ENCODE measurements around the gene RANBP1.

The RANBP1 gene

DNA sequence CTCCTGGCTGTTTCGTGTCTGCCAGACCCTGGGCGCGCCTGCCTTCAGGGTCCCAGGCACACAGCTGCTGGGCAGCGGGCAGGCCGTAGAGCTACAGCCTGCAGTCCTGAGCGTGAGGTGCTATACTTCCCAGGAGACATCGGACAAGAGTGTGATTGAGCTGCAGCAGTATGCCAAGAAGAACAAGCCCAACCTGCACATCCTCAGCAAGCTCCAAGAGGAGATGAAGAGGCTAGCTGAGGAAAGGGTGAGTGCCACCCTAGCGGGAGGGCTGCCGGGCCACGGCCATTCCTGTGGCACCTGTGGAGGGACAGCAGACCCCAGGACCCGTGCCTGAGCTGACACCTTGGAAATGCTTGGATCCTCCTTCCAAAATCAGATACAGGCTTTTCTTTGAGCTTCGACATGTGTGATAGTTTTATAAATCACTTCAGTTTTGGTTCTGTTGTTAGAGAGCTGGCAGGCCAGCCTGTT is 7.1 kb upstream of the RANBP1 start:
- no peak for DNase-seq (ENCODE audit: low read depth)

DNA sequence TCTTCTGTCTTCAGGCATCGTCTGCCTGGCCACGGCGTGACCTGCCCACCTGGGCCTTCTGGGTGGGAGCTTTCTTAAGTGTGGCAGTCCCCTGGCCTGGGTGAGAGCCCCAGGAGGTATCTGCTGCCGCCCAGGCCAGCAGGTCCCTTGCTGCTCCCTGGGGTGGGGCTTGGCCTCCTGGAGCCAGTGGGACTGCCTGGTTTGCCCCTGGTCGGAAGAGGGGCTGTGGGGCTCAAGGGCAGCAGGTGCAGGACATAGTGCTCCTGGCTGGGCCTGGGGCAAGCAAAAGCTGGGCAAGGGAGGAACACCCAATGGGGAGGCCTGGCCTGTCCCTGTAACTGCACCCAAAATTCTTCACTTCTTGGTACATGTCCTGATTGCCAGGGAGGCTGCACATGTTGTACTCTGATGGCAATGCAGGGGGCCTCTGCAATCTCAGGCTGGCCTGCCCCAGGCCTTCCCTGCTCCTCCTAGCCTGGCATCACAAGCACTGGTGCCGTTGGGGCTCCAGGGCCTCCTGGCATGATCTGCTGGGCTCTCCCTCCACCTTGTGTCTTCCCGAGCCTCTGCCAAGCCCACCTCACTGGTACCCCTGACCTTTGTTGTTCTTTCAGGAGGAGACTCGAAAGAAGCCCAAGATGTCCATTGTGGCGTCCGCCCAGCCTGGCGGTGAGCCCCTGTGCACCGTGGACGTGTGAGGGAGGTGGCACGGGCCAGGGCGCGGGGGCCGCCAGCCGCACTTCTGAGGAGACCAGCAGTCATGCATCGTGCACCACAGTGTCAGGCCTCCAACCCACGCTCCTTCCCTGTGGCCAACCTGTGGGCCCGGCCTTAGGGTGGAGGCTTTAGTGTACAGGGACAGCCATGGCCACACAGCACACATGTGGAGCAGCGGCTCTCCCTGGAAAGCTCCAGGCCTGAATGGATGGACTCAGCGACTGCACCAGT is 6.2 kb upstream of the RANBP1 start:
- no peak for DNase-seq (ENCODE audit: low read depth)

GRCh38 chr22:20110359-20110985 is 5.4 kb upstream of the RANBP1 start:
- DNase-seq (ENCODE audit: low read depth): no peak

DNA sequence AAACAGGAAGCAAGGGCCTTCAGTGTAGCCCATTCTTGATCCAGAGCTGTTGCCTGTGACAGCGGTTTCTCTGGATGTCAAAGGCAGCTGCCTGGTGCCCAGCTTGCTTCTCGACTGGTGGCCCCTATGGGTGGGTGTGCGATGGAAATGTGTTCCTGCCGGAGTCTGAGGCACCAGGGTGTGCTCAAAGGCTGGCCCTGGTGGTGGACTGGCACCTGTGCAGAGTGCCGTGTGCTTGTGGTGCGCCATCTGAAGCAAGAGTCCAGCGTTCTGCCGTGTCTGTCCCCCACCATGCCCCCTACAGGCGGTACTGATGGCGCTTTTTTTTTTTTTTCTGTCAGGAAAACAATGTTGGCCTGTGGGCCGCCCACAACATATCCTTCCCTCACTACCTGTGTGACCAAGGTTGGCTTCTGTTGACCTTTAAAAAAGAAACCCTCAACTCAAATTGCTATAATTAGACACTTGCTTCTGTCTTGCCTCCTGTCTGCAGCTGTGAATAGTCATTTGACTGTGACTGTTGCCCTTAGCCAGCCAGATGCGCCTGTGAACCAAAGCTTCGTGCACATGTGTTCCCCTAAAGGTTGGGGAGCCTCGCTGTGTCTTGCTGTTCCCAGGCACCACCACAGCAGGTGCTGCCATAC is 4.7 kb upstream of the RANBP1 start:
- DNase-seq (ENCODE audit: low read depth): peak; percentile 34

DNA sequence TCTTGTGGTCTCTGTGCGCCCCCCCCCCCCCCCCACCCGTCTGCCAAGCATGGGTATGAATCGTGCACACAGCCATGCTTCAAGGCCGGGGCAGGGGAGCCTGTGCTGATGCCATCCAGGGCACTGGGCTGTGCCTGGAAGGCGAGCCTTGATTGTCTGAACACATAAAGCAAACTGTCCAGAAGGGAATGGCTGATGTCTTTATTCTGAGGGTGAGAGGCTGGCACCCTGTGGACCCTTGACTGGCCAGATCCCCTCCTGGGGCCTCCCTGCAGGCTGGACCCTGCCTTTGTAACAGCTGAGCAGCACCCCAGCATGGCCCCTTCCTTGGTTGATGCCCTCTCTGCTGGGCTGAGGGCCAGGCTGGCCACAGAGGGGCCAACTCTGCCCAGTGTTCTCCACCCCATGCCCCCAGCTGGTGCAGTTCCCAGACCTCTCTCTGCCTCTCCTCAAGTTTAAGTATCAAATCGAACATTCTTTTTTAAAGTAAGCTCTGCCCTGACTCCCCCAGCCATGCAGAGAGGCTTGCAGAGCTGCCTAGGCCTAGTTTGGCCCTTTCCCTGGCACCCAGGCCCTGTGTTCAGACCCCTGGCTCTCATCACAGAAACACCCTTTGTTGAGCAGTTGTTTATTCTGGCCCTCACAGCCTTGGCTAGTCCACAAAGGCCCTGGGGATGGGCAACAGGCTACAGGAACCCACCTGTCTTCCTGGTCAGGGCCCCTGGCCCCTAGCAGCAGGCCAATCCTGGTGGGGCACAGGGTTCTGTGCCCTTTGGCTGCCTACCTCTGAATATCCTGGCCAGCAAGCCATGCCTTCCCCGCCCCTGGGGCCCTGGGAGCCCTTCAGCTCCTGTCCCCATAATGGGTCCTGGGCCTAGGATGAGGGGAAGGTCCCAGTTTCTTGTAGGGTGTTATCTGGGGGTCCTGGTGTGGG is 3.9 kb upstream of the RANBP1 start:
- DNase-seq (ENCODE audit: low read depth): no peak

- no peak for DNase-seq (ENCODE audit: low read depth)
These were observed 3.0 kb upstream of the RANBP1 start for GRCh38 chr22:20112623-20113511.

DNA sequence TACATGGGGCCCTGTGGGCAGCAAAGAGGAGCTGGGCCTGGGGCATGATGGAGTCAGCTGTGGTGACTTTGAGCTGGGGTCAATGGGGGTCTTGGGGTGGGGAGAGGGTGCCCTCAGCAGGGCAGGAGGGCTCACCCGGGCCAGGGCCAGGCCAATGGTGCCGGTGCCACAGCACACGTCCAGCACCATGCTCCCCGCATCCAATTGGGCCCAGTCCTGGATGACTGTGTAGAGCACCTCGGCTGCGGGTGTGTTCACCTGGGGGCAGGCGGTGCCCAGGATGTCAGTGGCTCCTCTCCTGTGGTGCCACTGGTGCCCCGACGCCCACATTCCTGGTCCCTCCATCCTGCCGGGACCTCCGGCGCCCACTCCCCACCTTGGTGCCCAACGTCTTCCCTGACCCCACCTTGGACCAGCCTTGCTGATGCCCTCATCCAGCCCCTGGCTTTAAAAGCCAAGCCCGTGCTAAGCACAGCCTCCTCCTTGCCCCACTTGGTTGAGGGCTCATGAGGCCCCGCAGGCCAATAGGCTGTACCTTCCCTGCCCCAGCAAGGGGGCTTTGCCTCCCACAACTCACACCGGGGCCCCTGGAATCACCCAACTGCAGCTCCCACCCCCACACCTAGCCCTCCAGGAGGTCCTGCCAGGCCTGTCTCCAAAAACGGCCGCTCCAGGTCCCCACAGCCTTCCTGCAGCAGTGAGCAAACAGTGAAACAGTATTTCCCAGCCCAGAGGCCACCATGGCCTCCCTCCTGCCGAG is 2.2 kb upstream of the RANBP1 start:
- DNase-seq (ENCODE audit: low read depth): no peak

DNA sequence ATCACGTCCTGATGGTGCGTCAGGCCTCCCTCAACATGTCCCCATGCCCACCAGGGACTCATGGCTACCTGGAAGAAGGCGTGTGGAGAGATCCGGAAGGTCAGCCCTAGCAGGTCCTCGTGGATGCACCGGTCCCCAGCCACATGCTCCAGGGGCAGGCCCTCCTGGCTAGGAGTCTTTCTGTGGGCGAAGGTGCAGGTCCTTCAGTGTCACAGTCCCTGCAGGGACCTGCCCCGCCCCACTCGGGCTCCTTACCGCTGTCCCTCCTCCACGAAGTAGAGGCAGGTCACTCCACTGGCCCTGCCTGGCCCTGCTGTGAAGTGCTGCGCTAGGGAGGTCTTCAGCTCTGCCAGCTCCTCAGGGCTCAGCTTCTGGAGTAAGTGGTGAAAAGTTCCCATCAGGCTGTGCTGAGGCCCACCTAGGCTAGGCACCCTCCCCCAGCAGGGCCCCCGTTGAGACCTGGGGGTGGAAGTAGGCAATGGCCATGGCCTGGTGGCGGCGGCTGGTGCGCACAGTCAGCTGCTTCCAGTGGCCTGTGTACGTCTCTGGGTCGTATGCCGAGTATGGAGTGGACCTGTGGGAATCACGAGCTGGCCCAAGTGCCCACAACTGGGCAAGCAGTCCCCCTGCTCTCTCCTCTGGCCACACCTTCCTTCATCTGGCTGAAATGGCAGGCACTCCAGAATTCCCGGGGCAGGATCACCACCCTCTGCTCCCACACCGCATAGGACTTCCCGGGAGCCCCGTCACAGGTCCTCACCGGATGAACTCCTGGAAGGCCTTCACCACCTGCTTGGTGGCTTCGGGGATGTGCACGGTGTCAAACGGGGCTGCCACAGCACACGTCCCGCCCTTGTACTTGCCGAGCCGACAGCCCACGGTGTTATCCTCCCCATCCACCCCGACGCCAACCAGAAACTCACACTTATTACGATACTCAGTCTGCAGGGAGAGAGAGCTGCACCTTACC is 1.1 kb upstream of the RANBP1 start:
- no peak for DNase-seq (ENCODE audit: low read depth)

- no peak for DNase-seq (ENCODE audit: low read depth)
These were observed 559 bp downstream of the RANBP1 start for GRCh38 chr22:20116376-20116950.

DNA sequence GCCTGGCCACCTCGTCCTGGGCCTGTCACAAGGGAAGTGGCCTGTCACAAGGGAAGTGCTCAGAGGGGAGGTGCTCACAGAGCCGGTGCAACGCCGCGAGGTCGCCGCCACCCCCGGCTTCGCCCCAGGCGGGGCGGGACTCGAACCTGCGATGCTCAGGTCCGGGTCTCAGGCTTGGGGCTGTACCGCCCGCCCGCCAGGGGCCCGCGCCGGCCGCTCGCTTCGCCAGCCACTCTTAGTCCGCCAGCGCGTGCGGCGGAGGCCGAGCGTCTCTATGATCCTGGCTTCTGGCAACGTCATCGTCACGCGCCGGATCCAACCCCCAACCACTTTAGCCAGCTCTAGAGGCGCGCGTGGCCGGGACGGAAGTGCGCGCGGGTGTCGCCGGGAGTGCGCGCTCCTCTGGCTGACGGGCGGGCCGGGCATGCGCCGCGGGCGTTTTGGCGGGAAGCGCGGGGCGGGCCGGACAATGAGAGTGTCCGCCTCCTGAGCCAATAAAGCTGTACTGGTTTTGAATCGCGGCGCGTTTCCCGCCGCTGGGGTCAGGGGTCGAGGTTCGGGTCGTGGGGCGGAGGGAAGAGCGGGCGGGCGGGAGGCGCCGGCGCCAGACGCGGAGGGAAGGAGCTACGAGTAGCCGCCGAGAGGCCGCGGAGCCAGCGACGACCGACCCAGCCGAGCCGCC is 1.2 kb downstream of the RANBP1 start, which contains the start of gene TRMT2A:
Gene TRMT2A (minus strand): TSS at position 276 of the 682 bp plus-strand sequence. CDS start 320 bp downstream, outside the sequence.
- peak; percentile 96 for DNase-seq (ENCODE audit: low read depth)

GRCh38 chr22:20117633-20118299 is 1.9 kb downstream of the RANBP1 start:
- DNase-seq (ENCODE audit: low read depth): no peak

GRCh38 chr22:20118300-20119020 is 2.6 kb downstream of the RANBP1 start:
- DNase-seq (ENCODE audit: low read depth): no peak

- no peak for DNase-seq (ENCODE audit: low read depth)
These were observed 6.0 kb downstream of the RANBP1 start for GRCh38 chr22:20121856-20122415.

DNA sequence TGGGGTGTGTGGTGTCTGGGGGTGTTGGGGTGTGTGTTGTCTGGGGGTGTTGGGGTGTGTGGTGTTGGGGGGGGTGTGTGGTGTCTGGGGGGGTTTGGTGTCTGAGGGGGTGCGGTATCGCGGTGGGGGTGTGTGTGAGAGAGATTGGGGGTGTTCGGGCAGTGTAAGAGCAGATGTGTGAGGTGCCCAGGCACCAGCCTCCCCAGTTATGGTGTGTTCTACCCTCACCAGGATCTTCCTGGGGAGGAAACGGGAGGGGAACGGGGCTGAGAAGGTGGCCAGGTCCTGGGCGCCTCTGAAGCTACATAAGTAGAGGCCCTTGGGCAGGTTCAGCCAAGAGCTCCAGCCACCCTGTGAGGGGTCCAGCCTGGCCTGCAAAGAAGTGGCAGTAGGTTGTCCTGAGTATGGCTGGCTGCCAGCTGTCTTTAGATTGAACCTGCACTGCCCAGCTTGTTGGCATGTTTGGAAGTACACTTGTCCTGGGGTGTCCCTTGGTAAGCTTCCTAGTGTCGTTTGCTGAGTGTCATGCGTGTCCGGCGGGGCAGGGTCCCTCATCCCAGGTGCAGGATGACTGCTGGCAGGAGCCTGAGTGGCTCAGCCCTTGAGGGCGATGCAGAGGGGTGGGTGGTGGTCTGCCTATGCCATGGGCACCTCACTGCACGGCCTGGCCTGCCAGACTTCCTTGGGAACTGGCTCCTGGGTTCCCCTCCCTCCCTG is 7.6 kb downstream of the RANBP1 start:
- DNase-seq (ENCODE audit: low read depth): no peak

- no peak for DNase-seq (ENCODE audit: low read depth)
These were observed 8.3 kb downstream of the RANBP1 start for GRCh38 chr22:20124083-20124787.
